ENCODE results near the gene RHEBL1.

Gene RHEBL1

DNA sequence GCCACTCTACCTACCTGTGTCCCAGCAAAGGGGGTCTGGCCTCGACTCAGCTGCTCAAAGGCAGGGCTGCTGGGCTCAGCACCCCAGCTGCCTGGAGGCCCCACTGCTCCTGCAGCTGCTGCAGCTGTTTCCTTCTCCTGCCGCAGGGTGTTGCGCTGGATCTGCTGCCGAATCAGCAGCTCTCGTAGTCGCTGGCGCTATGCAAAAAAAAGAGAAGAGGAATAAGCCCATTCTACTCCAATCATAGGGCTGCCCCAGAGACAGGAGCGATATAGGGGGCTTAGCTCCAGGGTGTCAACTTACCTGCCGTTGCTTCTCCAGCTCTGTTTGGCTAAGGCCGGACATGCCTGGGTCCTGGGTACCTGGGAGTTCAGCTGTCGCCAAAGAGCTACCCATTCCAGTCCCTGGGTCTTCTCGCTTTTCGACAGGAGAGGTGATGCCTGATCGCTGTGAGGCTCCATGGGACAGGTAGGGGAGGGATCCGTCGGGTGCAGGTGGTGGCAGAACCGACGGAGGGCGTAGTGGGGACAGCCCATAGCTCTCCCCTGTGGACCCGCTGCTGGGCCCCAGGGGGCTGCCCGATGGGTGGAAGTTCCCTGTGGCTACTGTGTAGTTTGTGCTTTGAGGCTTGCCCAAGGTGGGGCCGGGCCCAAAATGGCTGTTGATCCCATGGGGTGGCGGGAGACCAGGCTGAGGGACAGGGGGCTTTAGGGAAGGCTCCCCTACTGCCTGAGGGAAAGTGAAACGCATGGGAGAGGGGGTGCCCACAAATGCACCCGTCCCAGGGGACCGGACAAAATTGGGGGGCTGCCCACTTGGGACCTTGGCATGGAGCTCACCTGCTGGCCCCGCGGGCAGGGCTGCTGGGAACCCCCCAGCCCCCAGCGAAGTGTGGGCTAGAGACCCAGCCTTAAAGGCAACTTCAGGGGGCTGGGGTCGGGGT is 30.1 kb downstream of the RHEBL1 start:
- H3K9ac ChIP-seq (ENCODE audit: low read length): no peak overlapping the region
- H4K20me1 ChIP-seq (ENCODE audit: insufficient read depth, low read length): peaks cover 3% of the 10 kb centered on the region
- H3K4me2 ChIP-seq (ENCODE audit: low read length): no peak overlapping the region
- no peaks in the 10 kb centered on the region for H3K9me3 ChIP-seq (ENCODE audit: insufficient read depth, low read length)
- no peaks in the 10 kb centered on the region for H3K27me3 ChIP-seq (ENCODE audit: low read depth, low read length)
- no peak overlapping the region for H2AFZ ChIP-seq (ENCODE audit: low read depth, low read length)
- no peaks in the 10 kb centered on the region for H3K4me1 ChIP-seq (ENCODE audit: low read length)
- peaks cover 70% of the 10 kb centered on the region for H3K36me3 ChIP-seq (replicated peaks; ENCODE audit: low read depth, low read length)
- no peak overlapping the region for H3K27ac ChIP-seq (ENCODE audit: low read length)
- no peaks in the 10 kb centered on the region for H3K79me2 ChIP-seq (ENCODE audit: low read length)
- no peak overlapping the region for H3K4me3 ChIP-seq (ENCODE audit: low read length)
- TF ChIP-seq, protein P1, sequence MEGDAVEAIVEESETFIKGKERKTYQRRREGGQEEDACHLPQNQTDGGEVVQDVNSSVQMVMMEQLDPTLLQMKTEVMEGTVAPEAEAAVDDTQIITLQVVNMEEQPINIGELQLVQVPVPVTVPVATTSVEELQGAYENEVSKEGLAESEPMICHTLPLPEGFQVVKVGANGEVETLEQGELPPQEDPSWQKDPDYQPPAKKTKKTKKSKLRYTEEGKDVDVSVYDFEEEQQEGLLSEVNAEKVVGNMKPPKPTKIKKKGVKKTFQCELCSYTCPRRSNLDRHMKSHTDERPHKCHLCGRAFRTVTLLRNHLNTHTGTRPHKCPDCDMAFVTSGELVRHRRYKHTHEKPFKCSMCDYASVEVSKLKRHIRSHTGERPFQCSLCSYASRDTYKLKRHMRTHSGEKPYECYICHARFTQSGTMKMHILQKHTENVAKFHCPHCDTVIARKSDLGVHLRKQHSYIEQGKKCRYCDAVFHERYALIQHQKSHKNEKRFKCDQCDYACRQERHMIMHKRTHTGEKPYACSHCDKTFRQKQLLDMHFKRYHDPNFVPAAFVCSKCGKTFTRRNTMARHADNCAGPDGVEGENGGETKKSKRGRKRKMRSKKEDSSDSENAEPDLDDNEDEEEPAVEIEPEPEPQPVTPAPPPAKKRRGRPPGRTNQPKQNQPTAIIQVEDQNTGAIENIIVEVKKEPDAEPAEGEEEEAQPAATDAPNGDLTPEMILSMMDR (IDR thresholded peaks at IDR 0.05; ENCODE audit: low read depth, low read length): no peak
- TF ChIP-seq EZH2phosphoT487 (IDR thresholded peaks at IDR 0.05; ENCODE audit: low read depth): no peak

DNA sequence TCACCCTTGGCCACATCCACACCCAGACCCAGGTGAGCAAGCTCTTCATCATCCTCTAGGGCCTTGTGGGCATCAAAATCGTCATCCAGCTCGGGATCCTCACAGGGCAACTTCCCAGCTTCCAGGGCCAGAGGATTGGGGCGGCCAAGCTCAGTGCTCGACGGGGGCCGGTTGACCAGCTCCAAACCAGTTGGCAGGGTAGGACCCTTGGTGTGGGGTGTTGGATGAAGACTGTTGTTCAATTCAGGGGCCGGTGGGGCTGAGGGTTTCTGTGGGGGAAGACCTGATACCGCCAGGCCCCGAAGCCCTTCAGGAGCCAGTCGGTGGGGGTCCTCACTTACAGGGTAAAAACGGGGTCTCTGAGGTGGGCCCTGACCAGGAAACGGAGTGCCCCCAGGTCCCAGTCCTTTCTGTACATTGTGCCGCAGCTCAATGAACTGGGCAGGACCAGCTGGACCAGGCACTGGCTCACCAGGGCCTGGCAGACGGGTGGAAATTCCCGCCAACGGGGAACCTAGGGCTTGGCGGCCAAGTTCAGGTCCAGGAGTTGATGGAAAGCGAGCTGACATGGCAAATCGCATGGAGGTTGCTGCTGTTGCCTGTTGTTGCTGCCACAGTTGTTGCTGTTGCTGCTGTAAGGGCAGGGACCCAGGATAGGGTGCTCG is 31.4 kb downstream of the RHEBL1 start:
- Histone ChIP-seq H3K27me3 (ENCODE audit: low read depth, low read length) (no peaks in the 10 kb centered on the region), H3K79me2 (ENCODE audit: low read length) (no peaks in the 10 kb centered on the region), H3K4me1 (ENCODE audit: low read length) (no peaks in the 10 kb centered on the region), H3K4me2 (ENCODE audit: low read length) (no peak overlapping the region), H3K9ac (ENCODE audit: low read length) (no peak overlapping the region), H4K20me1 (ENCODE audit: insufficient read depth, low read length) (peaks cover 3% of the 10 kb centered on the region), H3K36me3 (replicated peaks; ENCODE audit: low read depth, low read length) (peaks cover 71% of the 10 kb centered on the region), H3K27ac (ENCODE audit: low read length) (no peak overlapping the region), H3K4me3 (ENCODE audit: low read length) (no peak overlapping the region), H2AFZ (ENCODE audit: low read depth, low read length) (no peak overlapping the region), H3K9me3 (ENCODE audit: insufficient read depth, low read length) (no peaks in the 10 kb centered on the region)
- TF ChIP-seq EZH2phosphoT487 (IDR thresholded peaks at IDR 0.05; ENCODE audit: low read depth): no peak
- TF ChIP-seq, protein P1 (IDR thresholded peaks at IDR 0.05; ENCODE audit: low read depth, low read length): no peak

DNA sequence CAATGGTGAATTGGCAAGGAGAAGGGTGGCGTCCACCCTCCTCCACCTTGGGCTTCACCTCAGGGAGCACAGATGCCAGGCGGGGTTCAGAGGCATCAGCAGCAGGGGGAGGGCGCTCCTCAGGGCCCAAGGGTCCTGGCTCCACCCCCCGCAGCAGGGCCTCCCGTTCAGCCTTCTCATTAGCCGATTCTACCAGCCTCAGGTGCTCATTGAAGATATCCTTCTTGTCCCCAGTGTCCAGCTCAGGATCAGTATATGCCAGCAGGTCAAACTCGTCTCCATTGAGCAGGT is 31.9 kb downstream of the RHEBL1 start:
- no peaks in the 10 kb centered on the region for H3K9me3 ChIP-seq (ENCODE audit: insufficient read depth, low read length)
- H3K36me3 ChIP-seq (replicated peaks; ENCODE audit: low read depth, low read length): peaks cover 65% of the 10 kb centered on the region
- TF ChIP-seq EZH2phosphoT487 (IDR thresholded peaks at IDR 0.05; ENCODE audit: low read depth): no peak
- TF ChIP-seq, protein P1 (IDR thresholded peaks at IDR 0.05; ENCODE audit: low read depth, low read length): no peak
- no peaks in the 10 kb centered on the region for H3K27me3 ChIP-seq (ENCODE audit: low read depth, low read length)
- no peak overlapping the region for H2AFZ ChIP-seq (ENCODE audit: low read depth, low read length)
- no peaks in the 10 kb centered on the region for H3K79me2 ChIP-seq (ENCODE audit: low read length)
- H3K27ac ChIP-seq (ENCODE audit: low read length): no peak overlapping the region
- H3K9ac ChIP-seq (ENCODE audit: low read length): no peak overlapping the region
- H3K4me3 ChIP-seq (ENCODE audit: low read length): no peak overlapping the region
- H3K4me1 ChIP-seq (ENCODE audit: low read length): no peaks in the 10 kb centered on the region
- H4K20me1 ChIP-seq (ENCODE audit: insufficient read depth, low read length): peaks cover 3% of the 10 kb centered on the region
- no peak overlapping the region for H3K4me2 ChIP-seq (ENCODE audit: low read length)
